Activated CD8-positive, alpha-beta T cell treated with anti-CD3 and anti-CD28 coated beads for 36 hours (primary cell): ENCODE data around the gene ZNF366. TPM values are rescaled to one million over a fixed set of nuclear protein-coding genes. Genes with fewer than 3 reads are reported as not detected.

Experiments used
- ATAC-seq: fragments of 200-7000 bp; cut with Tn5 transposase; one replicate; pipeline ENCODE4 v1.10.0; 2021; ENCODE audit warnings: mild to moderate bottlenecking, moderate library complexity
- CTCF ChIA-PET: fragments of 350-600 bp; sonication (Branson Sonifier 250); formaldehyde crosslinking; loops from one replicate; lab custom pipeline; 2021; ENCODE audit warnings: antibody characterized with exemption; lab: Charles Lee
- POLR2A ChIA-PET: fragments of 350-600 bp; sonication (Branson Sonifier 250); formaldehyde crosslinking; loops from one replicate; lab custom pipeline; 2021; ENCODE audit warnings: antibody characterized with exemption; lab: Charles Lee
- DNase-seq: peaks from one replicate; pipeline ENCODE4 v3.0.0-alpha.2; 2020
- H3K27ac Mint-ChIP-seq: one replicate; pipeline ENCODE4 v1.8.0; 2021; ENCODE audit warnings: mild to moderate bottlenecking, mixed read lengths
- H3K27me3 Mint-ChIP-seq: one replicate; pipeline ENCODE4 v1.8.0; 2021; ENCODE audit warnings: mixed read lengths
- H3K36me3 Mint-ChIP-seq: one replicate; pipeline ENCODE4 v1.8.0; 2021; ENCODE audit warnings: low read depth, mixed read lengths
- H3K4me1 Mint-ChIP-seq: one replicate; pipeline ENCODE4 v1.8.0; 2021; ENCODE audit warnings: low read depth, mixed read lengths
- H3K4me3 Mint-ChIP-seq: one replicate; pipeline ENCODE4 v1.8.0; 2021; ENCODE audit warnings: mild to moderate bottlenecking, moderate library complexity, mixed read lengths
- H3K9me3 Mint-ChIP-seq: one replicate; pipeline ENCODE4 v1.8.0; 2021; ENCODE audit warnings: mixed read lengths
- intact Hi-C: fragments of 100-400 bp; cut with micrococcal nuclease; formaldehyde crosslinking; loops from one replicate; pipeline ENCODE4 v1.10.0; 2022
- total RNA-seq, 2 experiments: library from RNA; stranded (reverse); gene quantifications; one replicate each; pipeline ENCODE4 v1.2.3, GENCODE V29; 2021
- TF ChIP-seq, protein P1 (sequence below): fragments of 200-600 bp; IDR thresholded peaks from one replicate; pipeline ENCODE4 v1.8.0; 2022; ENCODE audit warnings: antibody characterized with exemption, mild to moderate bottlenecking

Gene ZNF366
- total RNA-seq, 2 experiments from 2014 or later = not detected

DNA sequence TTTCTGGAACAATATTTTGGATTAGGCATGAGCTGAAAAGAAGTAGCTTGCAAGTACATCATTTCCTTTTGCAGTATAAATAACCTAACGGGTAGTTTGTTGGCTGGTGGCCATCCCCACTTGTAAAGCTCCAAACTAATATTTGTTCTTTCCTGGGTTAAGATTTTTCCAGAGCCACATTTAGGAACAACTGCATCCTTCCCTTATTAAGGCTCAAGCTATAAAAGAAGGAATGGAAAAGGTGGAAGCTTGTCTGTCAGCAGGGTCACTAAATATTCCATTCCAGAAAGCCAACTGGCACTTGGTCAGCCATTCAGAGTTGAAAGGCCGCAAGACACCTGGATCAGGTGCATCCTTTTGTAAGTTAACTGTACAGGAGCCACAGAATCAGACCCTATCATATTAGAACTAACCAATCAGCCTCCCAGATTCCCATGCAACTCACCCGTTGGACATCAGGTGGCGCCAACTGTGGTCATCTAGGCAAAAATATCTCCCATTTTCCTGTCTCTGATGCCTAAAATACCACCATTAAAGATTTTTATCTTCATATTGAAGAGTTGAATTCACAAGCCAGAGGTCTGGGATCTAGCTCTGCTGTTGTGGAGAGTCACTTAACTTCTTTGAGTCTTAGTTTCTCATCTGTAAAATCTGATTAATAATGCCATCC lies 104.1 kb downstream of the ZNF366 start:
- ChIA-PET POLR2A (no interaction called here), CTCF (interaction anchor here (0.9 to 1.3 kb wide), 3 partner anchors 11 to 121 kb away, joined by 3 to 5 read pairs (median 4); no protein-coding TSS in a partner anchor)
- no peak overlapping the region for H3K27ac Mint-ChIP-seq
- TF ChIP-seq, protein P1, sequence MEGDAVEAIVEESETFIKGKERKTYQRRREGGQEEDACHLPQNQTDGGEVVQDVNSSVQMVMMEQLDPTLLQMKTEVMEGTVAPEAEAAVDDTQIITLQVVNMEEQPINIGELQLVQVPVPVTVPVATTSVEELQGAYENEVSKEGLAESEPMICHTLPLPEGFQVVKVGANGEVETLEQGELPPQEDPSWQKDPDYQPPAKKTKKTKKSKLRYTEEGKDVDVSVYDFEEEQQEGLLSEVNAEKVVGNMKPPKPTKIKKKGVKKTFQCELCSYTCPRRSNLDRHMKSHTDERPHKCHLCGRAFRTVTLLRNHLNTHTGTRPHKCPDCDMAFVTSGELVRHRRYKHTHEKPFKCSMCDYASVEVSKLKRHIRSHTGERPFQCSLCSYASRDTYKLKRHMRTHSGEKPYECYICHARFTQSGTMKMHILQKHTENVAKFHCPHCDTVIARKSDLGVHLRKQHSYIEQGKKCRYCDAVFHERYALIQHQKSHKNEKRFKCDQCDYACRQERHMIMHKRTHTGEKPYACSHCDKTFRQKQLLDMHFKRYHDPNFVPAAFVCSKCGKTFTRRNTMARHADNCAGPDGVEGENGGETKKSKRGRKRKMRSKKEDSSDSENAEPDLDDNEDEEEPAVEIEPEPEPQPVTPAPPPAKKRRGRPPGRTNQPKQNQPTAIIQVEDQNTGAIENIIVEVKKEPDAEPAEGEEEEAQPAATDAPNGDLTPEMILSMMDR = no peak
- no peaks in the 10 kb centered on the region for H3K4me1 Mint-ChIP-seq
- ATAC-seq (no peak), DNase-seq (peak; percentile 7)
- H3K27me3 Mint-ChIP-seq = peaks cover 4% of the 10 kb centered on the region
- H3K4me3 Mint-ChIP-seq = no peak overlapping the region
- H3K9me3 Mint-ChIP-seq = peaks cover 22% of the 10 kb centered on the region
- intact Hi-C loops = no loop called here
- H3K36me3 Mint-ChIP-seq = no peaks in the 10 kb centered on the region

DNA sequence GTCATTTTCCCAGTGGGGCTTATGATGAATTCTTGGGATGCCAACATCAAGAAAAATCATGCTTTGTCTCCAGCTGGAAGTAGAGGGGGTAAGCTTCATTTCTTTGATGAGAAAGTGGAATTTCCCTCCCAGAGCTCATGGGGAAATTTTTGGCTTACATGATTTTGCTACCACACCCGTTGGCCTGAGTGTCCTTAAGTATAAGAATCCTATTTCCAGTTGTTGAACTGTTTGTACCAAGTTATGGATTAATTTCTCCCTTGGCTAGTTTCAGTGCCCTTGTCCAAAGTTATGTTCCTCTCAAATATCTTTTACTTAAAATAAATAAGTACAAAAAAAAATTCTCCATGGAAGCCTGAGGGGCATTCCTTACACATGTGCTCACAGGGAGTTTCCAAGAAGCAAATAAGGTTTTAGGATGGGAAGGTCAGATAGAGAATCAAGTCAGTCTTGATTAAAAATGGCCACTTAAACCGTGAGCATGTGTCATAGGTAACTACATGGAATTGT lies 104.8 kb downstream of the ZNF366 start:
- ChIA-PET CTCF (interaction anchor here (0.9 to 1.3 kb wide), 3 partner anchors 11 to 122 kb away, joined by 3 to 5 read pairs (median 4); no protein-coding TSS in a partner anchor), POLR2A (no interaction called here)
- Mint-ChIP-seq H3K4me1 (no peaks in the 10 kb centered on the region), H3K9me3 (peaks cover 22% of the 10 kb centered on the region), H3K27ac (no peak overlapping the region), H3K27me3 (peaks cover 7% of the 10 kb centered on the region), H3K36me3 (no peaks in the 10 kb centered on the region), H3K4me3 (no peak overlapping the region)
- intact Hi-C loops = no loop called here
- ATAC-seq (no peak), DNase-seq (no peak)
- TF ChIP-seq, protein P1 = no peak

DNA sequence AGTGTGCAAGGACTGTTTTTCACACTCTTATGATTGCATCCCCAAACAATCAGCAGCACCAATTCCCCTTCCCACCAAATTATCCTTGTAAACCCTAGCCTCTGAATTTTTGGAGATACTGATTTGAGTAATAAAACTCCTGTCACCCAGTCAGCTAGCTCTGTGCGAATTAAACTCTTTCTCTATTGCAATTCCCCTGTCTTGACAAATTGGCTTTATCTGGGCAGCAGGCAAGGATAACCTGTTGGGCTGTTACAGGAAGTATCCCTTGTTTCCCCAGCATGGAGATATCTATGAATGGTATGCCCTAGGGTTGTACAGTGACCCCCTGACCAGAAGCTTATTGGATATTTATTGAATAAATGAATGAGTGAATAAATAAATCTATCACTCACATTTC lies 106.3 kb downstream of the ZNF366 start:
- no peak overlapping the region for H3K4me3 Mint-ChIP-seq
- CTCF ChIA-PET = interaction anchor here (1.4 kb wide), 1 partner anchor 10 kb away, joined by 3 read pairs; no protein-coding TSS in a partner anchor
- H3K36me3 Mint-ChIP-seq = no peaks in the 10 kb centered on the region
- no peak for DNase-seq
- H3K27me3 Mint-ChIP-seq = peaks cover 7% of the 10 kb centered on the region
- intact Hi-C loops = no loop called here
- no peak for ATAC-seq
- POLR2A ChIA-PET = no interaction called here
- H3K27ac Mint-ChIP-seq = no peak overlapping the region
- H3K9me3 Mint-ChIP-seq = peaks cover 22% of the 10 kb centered on the region
- TF ChIP-seq, protein P1 = no peak
- no peaks in the 10 kb centered on the region for H3K4me1 Mint-ChIP-seq

DNA sequence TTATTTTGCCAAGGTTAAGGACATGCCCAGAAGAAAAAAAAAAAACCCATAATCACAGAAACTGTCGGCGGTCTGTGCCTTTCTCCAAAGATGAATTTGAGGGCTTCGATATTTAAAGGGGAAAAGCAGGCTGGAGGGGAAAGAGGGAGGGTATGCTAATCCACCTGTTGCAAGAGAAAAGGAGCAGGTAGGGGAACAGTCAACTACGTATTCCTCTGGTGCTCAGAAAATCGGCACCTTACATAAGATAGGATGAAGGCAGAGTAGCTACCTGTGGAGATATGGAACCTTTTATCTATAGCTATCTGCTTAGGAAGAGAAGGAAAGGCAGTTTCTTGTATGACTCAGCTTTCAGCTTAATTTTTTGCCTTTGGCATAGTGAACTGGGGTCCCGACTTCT lies 109.4 kb downstream of the ZNF366 start:
- H3K4me3 Mint-ChIP-seq = no peak overlapping the region
- intact Hi-C loops = no loop called here
- ATAC-seq (no peak), DNase-seq (no peak)
- H3K27me3 Mint-ChIP-seq = peaks cover 16% of the 10 kb centered on the region
- no peak overlapping the region for H3K27ac Mint-ChIP-seq
- TF ChIP-seq, protein P1 = no peak
- H3K9me3 Mint-ChIP-seq = peaks cover 19% of the 10 kb centered on the region
- no peaks in the 10 kb centered on the region for H3K4me1 Mint-ChIP-seq
- ChIA-PET CTCF (no interaction called here), POLR2A (no interaction called here)
- H3K36me3 Mint-ChIP-seq = no peaks in the 10 kb centered on the region

DNA sequence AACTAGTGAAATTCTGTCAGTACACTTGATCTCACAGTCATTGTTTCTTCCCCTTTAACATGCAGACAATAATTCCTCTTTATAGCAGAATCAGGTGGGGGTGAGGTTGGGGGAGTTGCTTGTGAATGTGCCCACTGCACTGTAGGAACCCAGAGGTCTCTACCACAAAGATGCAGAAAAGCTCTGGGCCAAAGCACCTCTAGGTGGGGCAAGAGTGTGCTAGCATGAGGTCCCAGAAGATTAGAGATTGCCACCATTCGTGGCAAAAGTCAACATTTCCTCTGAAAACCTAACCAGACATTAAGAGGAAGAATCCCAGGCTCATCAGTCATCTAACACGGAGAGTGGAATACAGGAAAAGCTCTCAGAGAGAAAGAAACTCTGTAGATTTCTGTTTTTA lies 112.5 kb downstream of the ZNF366 start:
- POLR2A ChIA-PET = no interaction called here
- Mint-ChIP-seq H3K27me3 (peaks cover 16% of the 10 kb centered on the region), H3K4me3 (no peak overlapping the region), H3K4me1 (no peaks in the 10 kb centered on the region), H3K27ac (no peak overlapping the region), H3K9me3 (no peaks in the 10 kb centered on the region), H3K36me3 (no peaks in the 10 kb centered on the region)
- intact Hi-C loops = no loop called here
- no peak for DNase-seq
- TF ChIP-seq, protein P1 = no peak
- CTCF ChIA-PET = interaction anchor here (1.0 kb wide), 1 partner anchor 163 kb away, joined by 3 read pairs; no protein-coding TSS in a partner anchor
- no peak for ATAC-seq
